CD1c-positive myeloid dendritic cell (primary cell): ENCODE data around the gene C20orf202.

ENCODE experiments used
- DNase-seq: peaks from one replicate; pipeline ENCODE4 v3.0.0-alpha.2; 2016; ENCODE audit errors: extremely low spot score

The C20orf202 gene

GRCh38 chr20:1202762-1203504 is at the start of gene C20orf202:
TSS of gene C20orf202 (plus strand) at chr20:1203454. CDS start at chr20:1203586, 132 bp downstream.
- no peak for DNase-seq

- no peak for DNase-seq
Measured at GRCh38 chr20:1154226-1154625, 49.0 kb upstream of the C20orf202 start.

- DNase-seq = no peak
Measured at GRCh38 chr20:1154691-1155090, 48.6 kb upstream of the C20orf202 start.

- no peak for DNase-seq
Measured at GRCh38 chr20:1155342-1155741, 47.9 kb upstream of the C20orf202 start.

GRCh38 chr20:1160496-1160895 is 42.8 kb upstream of the C20orf202 start:
- DNase-seq = no peak

- DNase-seq = no peak
Measured at GRCh38 chr20:1160991-1161390, 42.3 kb upstream of the C20orf202 start.

GRCh38 chr20:1163105-1163504 is 40.1 kb upstream of the C20orf202 start:
- DNase-seq = no peak

GRCh38 chr20:1163653-1164052 is 39.6 kb upstream of the C20orf202 start:
- DNase-seq = no peak

GRCh38 chr20:1164871-1165270 is 38.4 kb upstream of the C20orf202 start:
- DNase-seq = no peak

- DNase-seq = no peak
Measured at GRCh38 chr20:1165521-1165920, 37.7 kb upstream of the C20orf202 start.

GRCh38 chr20:1165941-1166340 is 37.3 kb upstream of the C20orf202 start:
- DNase-seq = no peak

GRCh38 chr20:1166948-1167720 is 36.1 kb upstream of the C20orf202 start:
- no peak for DNase-seq

- no peak for DNase-seq
Measured at GRCh38 chr20:1169224-1169623, 34.0 kb upstream of the C20orf202 start.

GRCh38 chr20:1171461-1172093 is 31.7 kb upstream of the C20orf202 start:
- no peak for DNase-seq

GRCh38 chr20:1173698-1174097 is 29.6 kb upstream of the C20orf202 start:
- no peak for DNase-seq

GRCh38 chr20:1174787-1175186 is 28.5 kb upstream of the C20orf202 start:
- no peak for DNase-seq

- DNase-seq = no peak
Measured at GRCh38 chr20:1177680-1178079, 25.6 kb upstream of the C20orf202 start.

GRCh38 chr20:1178103-1178502 is 25.2 kb upstream of the C20orf202 start:
- DNase-seq = no peak

GRCh38 chr20:1178623-1179022 is 24.6 kb upstream of the C20orf202 start:
- DNase-seq = no peak

- DNase-seq = no peak
Measured at GRCh38 chr20:1180949-1181348, 22.3 kb upstream of the C20orf202 start.

GRCh38 chr20:1182106-1182505 is 21.1 kb upstream of the C20orf202 start:
- peak; percentile 51 for DNase-seq

GRCh38 chr20:1183153-1183552 is 20.1 kb upstream of the C20orf202 start:
- DNase-seq = no peak

GRCh38 chr20:1184260-1184637 is 19.0 kb upstream of the C20orf202 start:
- no peak for DNase-seq
